Mesenchymal stem cell (in vitro differentiated cells and primary cell): Measurements from ENCODE around the gene REC114.
"Not testable (repeated sequence)": the region's sequence is repeated elsewhere in the genome, so short reads cannot be mapped to it uniquely, and the experiment has no call there.

Experiments used
- DNase-seq: peaks from one replicate; pipeline ENCODE4 v3.0.0-alpha.2; 2013
- H2AFZ ChIP-seq: one replicate; pipeline ENCODE4 v1.6.1; 2013; ENCODE audit warnings: low read depth, mild to moderate bottlenecking, control low read depth, inconsistent platforms, low read length, moderate library complexity
- H2AK5ac ChIP-seq: 2 replicates; pipeline ENCODE4 v1.6.1; 2013; ENCODE audit warnings: low read length, moderate library complexity, mild to moderate bottlenecking, inconsistent platforms; ENCODE audit not compliant: severe bottlenecking
- H2BK120ac ChIP-seq: one replicate; pipeline ENCODE4 v1.6.1; 2013; ENCODE audit warnings: low read depth, mild to moderate bottlenecking, inconsistent platforms, low read length, moderate library complexity
- H2BK12ac ChIP-seq, 2 experiments: one replicate each; pipeline ENCODE4 v1.6.1; 2013; ENCODE audit warnings: inconsistent platforms in 2 of 2, low read length in 2 of 2, mild to moderate bottlenecking in 2 of 2, moderate library complexity in 2 of 2, control low read depth in 1 of 2
- H2BK15ac ChIP-seq: one replicate; pipeline ENCODE4 v1.6.1; 2013; ENCODE audit warnings: mild to moderate bottlenecking, low read depth, inconsistent platforms; ENCODE audit not compliant: poor library complexity, severe bottlenecking
- H2BK5ac ChIP-seq: 2 replicates; pipeline ENCODE4 v1.6.1; 2013; ENCODE audit warnings: low read depth, mild to moderate bottlenecking, low read length, control low read depth, inconsistent platforms; ENCODE audit not compliant: poor library complexity, severe bottlenecking
- H3K14ac ChIP-seq, 2 experiments: one replicate each; pipeline ENCODE4 v1.6.1; 2013; ENCODE audit warnings: inconsistent platforms in 2 of 2, low read length in 2 of 2, control low read depth in 1 of 2, mild to moderate bottlenecking in 1 of 2, moderate library complexity in 1 of 2
- H3K18ac ChIP-seq, 2 experiments: one replicate each; pipeline ENCODE4 v1.6.1; 2013; ENCODE audit warnings: inconsistent platforms in 2 of 2, low read length in 2 of 2, control low read depth in 1 of 2, low read depth in 1 of 2, mild to moderate bottlenecking in 1 of 2
- H3K23ac ChIP-seq, 2 experiments: one replicate each; pipeline ENCODE4 v1.6.1; 2013; ENCODE audit warnings: inconsistent platforms in 2 of 2, low read length in 2 of 2, mild to moderate bottlenecking in 2 of 2, moderate library complexity in 2 of 2, control low read depth in 1 of 2
- H3K27ac ChIP-seq: 2 replicates; pipeline ENCODE4 v1.5.1; 2013; ENCODE audit warnings: mild to moderate bottlenecking, moderate library complexity, low read length, control low read depth, inconsistent platforms; ENCODE audit not compliant: poor library complexity, severe bottlenecking
- H3K27me3 ChIP-seq, 2 experiments: 2 replicates each; pipeline versions ENCODE4 v1.6.1 to v1.7.0; 2013; ENCODE audit warnings: low read length in 2 of 2, mild to moderate bottlenecking in 2 of 2, moderate library complexity in 2 of 2, control low read depth in 1 of 2, inconsistent platforms in 1 of 2; ENCODE audit not compliant: control insufficient read depth in 1 of 2, insufficient read depth in 1 of 2
- H3K36me3 ChIP-seq, 2 experiments: 2 replicates each; pipeline versions ENCODE4 v1.6.1 to v1.7.0; 2013; ENCODE audit warnings: low read length in 2 of 2, control low read depth in 1 of 2, inconsistent platforms in 1 of 2, low read depth in 1 of 2, mild to moderate bottlenecking in 1 of 2; ENCODE audit not compliant: insufficient read depth in 2 of 2, control insufficient read depth in 1 of 2
- H3K4ac ChIP-seq, 2 experiments: one replicate each; pipeline ENCODE4 v1.6.1; 2013; ENCODE audit warnings: inconsistent platforms in 2 of 2, low read length in 2 of 2, mild to moderate bottlenecking in 2 of 2, moderate library complexity in 2 of 2, control low read depth in 1 of 2, low read depth in 1 of 2
- H3K4me1 ChIP-seq: 2 replicates; pipeline ENCODE4 v1.6.1; 2013; ENCODE audit warnings: low read depth, low read length, control low read depth; ENCODE audit not compliant: control insufficient read depth, insufficient read depth
- H3K4me2 ChIP-seq: 2 replicates; pipeline ENCODE4 v1.6.1; 2013; ENCODE audit warnings: low read length, mild to moderate bottlenecking, inconsistent platforms; ENCODE audit not compliant: poor library complexity, severe bottlenecking
- H3K4me3 ChIP-seq, 2 experiments: 2 replicates each; pipeline versions ENCODE4 v1.5.1 to v1.7.0; 2013; ENCODE audit warnings: low read length in 2 of 2, mild to moderate bottlenecking in 2 of 2, control low read depth in 1 of 2, low read depth in 1 of 2; ENCODE audit not compliant: insufficient read depth in 1 of 2
- H3K79me1 ChIP-seq: replicated peaks from 2 replicates; pipeline ENCODE4 v1.6.1; 2013; ENCODE audit warnings: mild to moderate bottlenecking, control low read depth, low read length, inconsistent platforms; ENCODE audit not compliant: poor library complexity, severe bottlenecking
- H3K9ac ChIP-seq: 2 replicates; pipeline ENCODE4 v1.7.0; 2013; ENCODE audit warnings: mild to moderate bottlenecking, low read length, moderate library complexity
- H3K9me3 ChIP-seq: 2 replicates; pipeline ENCODE4 v1.7.0; 2013; ENCODE audit warnings: mild to moderate bottlenecking, low read length; ENCODE audit not compliant: control insufficient read depth
- H4K8ac ChIP-seq: one replicate; pipeline ENCODE4 v1.6.1; 2013; ENCODE audit warnings: inconsistent platforms, mild to moderate bottlenecking, low read length, moderate library complexity
- H4K91ac ChIP-seq: one replicate; pipeline ENCODE4 v1.6.1; 2013; ENCODE audit warnings: mild to moderate bottlenecking, low read length, inconsistent platforms
- WGBS: methylation state at CpG from one replicate; pipeline ENCODE4 v1.1.7; 2013; ENCODE audit warnings: mixed read lengths; 5-methylcytosine and 5-hydroxymethylcytosine counted together

REC114 gene

DNA sequence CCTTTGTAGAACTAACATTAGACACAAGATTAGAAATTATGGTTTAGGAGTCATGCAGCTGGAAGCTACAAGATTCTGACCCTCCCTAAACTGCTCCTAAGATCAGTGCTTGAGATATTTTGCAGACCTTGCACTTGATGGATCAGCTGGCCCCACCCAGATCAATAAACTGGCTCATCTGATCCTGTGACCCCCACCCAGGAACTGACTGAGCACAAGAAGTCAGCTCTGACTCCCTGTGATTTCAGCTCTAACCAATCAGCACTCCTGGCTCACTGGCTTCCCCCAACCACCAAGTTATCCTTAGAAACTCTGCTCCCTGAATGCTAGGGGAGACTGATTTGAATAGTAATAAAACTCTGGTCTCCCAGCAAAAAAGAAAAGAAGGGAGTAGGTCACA, 134.6 kb downstream of the REC114 start:
- not testable (repeated sequence) for DNase-seq, H3K4me1 ChIP-seq, H2AK5ac ChIP-seq, H3K23ac ChIP-seq, H4K8ac ChIP-seq, H3K27me3 ChIP-seq, H3K4me3 ChIP-seq, H2AFZ ChIP-seq, H3K14ac ChIP-seq, H2BK12ac ChIP-seq, H3K27ac ChIP-seq, H3K4me2 ChIP-seq, H3K18ac ChIP-seq, H4K91ac ChIP-seq, H2BK15ac ChIP-seq, H2BK120ac ChIP-seq, H3K9ac ChIP-seq, H3K9me3 ChIP-seq, H2BK5ac ChIP-seq, H3K4ac ChIP-seq
- Histone ChIP-seq H3K36me3 (peaks cover 21 to 78% of the 10 kb centered on the region in 2 experiments), H3K79me1 (peaks cover 26% of the 10 kb centered on the region)

DNA sequence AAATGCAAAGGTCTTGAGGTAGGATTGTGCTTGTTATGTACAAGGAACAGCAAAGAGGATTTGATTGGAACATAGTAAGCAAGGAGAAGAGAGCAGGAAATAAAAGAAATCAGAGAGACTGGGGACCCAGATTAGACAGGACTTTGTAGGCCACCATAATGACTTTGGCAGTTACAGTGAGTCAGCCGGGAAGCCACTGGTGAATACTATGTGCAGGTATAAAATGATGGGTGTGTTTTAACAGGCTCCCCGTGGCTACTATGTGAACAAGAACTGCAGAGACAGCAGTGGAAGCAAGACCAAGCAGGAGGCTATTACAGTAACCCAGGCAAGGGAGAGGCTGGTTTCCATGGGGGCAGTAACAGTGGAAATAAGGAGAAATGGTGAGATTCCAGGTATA, 135.1 kb downstream of the REC114 start:
- Histone ChIP-seq H2BK5ac (no peak overlapping the region), H2BK15ac (no peak overlapping the region), H3K27ac (no peak overlapping the region), H2AK5ac (no peak overlapping the region), H3K9ac (no peak overlapping the region), H3K36me3 (peaks cover 21 to 78% of the 10 kb centered on the region in 2 experiments), H2AFZ (no peak overlapping the region), H4K91ac (no peak overlapping the region), H4K8ac (no peak overlapping the region), H3K23ac (no peak overlapping the region), H3K4me1 (peaks cover 7% of the 10 kb centered on the region), H2BK120ac (no peak overlapping the region), H3K4ac (no peak overlapping the region), H3K18ac (no peak overlapping the region), H3K14ac (no peak overlapping the region), H3K27me3 (no peaks in the 10 kb centered on the region), H3K4me3 (no peak overlapping the region), H3K79me1 (peaks cover 27% of the 10 kb centered on the region), H2BK12ac (no peak overlapping the region), H3K4me2 (no peak overlapping the region), H3K9me3 (no peaks in the 10 kb centered on the region)
- WGBS: 93% methylated on average over 2 of the region's 2 CpGs
- no peak for DNase-seq

DNA sequence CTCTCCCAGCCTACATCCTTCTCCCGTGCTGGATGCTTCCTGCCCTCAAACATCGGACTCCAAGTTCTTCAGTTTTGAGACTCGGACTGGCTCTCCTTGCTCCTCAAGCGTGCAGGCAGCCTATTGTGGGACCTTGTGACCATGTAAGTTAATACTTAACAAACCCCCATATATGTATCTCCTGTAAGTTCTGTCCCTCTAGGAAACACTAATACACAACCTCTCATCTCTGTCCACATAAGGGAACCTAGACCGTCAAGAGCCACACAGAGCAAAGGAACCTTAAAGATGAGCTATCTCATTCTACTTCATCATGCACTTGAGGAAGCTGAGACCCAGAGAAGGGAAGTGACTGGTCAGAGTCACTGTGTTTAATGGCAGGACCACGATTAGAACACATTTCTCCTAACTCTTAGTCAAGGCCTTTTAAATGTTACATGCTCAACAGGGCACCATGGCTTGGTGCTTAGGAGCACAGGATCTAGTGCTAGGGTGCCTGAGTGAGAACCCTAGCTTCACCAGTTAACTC, 140.0 kb downstream of the REC114 start:
- no peak overlapping the region for H2BK15ac ChIP-seq
- H3K18ac ChIP-seq: no peak overlapping the region
- no peak overlapping the region for H4K91ac ChIP-seq
- H3K4me3 ChIP-seq: no peak overlapping the region
- no peak overlapping the region for H3K9ac ChIP-seq
- H2AFZ ChIP-seq: no peak overlapping the region
- H4K8ac ChIP-seq: no peak overlapping the region
- H3K4me1 ChIP-seq: peaks cover 2% of the 10 kb centered on the region
- WGBS: 97% methylated on average over 6 of the region's 6 CpGs
- H3K36me3 ChIP-seq: peaks cover 26 to 88% of the 10 kb centered on the region in 2 experiments
- no peak overlapping the region for H3K14ac ChIP-seq
- no peak for DNase-seq
- no peak overlapping the region for H2BK5ac ChIP-seq
- H3K4ac ChIP-seq: no peak overlapping the region
- no peaks in the 10 kb centered on the region for H3K9me3 ChIP-seq
- no peak overlapping the region for H3K27ac ChIP-seq
- no peak overlapping the region for H2AK5ac ChIP-seq
- H3K27me3 ChIP-seq: no peaks in the 10 kb centered on the region
- no peak overlapping the region for H2BK120ac ChIP-seq
- H2BK12ac ChIP-seq: no peak overlapping the region
- peaks cover 27% of the 10 kb centered on the region for H3K79me1 ChIP-seq
- no peak overlapping the region for H3K4me2 ChIP-seq
- no peak overlapping the region for H3K23ac ChIP-seq

DNA sequence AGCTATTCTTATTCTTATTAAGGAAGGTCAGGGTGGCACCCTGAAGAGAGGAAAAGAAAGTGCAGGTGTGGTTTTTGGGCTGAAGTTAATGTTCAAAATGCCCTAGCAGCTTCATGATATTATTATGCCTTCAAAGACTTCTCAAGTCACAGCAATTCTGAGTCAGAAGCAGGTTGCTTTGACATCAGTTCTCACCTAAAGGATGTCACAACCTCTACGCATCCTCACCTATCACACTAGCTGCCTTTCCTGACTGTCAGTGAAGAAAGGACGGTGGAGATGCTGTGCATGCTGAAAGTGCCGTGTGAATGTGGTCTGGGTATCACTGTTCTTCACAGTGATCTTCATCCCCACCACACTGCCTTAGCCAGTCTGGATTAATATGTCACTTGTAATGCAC, 140.6 kb downstream of the REC114 start:
- 100% methylated on average over 3 of the region's 3 CpGs for WGBS
- no peaks in the 10 kb centered on the region for H3K4me1 ChIP-seq
- H3K14ac ChIP-seq: no peak overlapping the region

More for the DNA sequence above, 140.6 kb downstream of the REC114 start:
- no peak overlapping the region for H3K4ac ChIP-seq
- H3K4me3 ChIP-seq: no peak overlapping the region
- H2BK120ac ChIP-seq: no peak overlapping the region
- DNase-seq: no peak
- H3K79me1 ChIP-seq: peaks cover 28% of the 10 kb centered on the region
- no peak overlapping the region for H2AFZ ChIP-seq
- no peak overlapping the region for H3K9ac ChIP-seq
- H4K8ac ChIP-seq: no peak overlapping the region
- H3K27ac ChIP-seq: no peak overlapping the region
- H3K36me3 ChIP-seq: peaks cover 26 to 87% of the 10 kb centered on the region in 2 experiments
- H2BK15ac ChIP-seq: no peak overlapping the region
- H2AK5ac ChIP-seq: no peak overlapping the region
- no peaks in the 10 kb centered on the region for H3K9me3 ChIP-seq
- H3K23ac ChIP-seq: no peak overlapping the region
- H3K27me3 ChIP-seq: no peaks in the 10 kb centered on the region
- H2BK5ac ChIP-seq: no peak overlapping the region
- no peak overlapping the region for H2BK12ac ChIP-seq
- no peak overlapping the region for H4K91ac ChIP-seq
- H3K18ac ChIP-seq: no peak overlapping the region
- H3K4me2 ChIP-seq: no peak overlapping the region
